BJ (cell line): ENCODE results near the gene PDZD4. TPM values are rescaled to one million over a fixed set of nuclear protein-coding genes. Genes with fewer than 3 reads are reported as not detected.
A peak's percentile ranks its signal among the peaks of the same experiment; 100 is the strongest.
"Not testable (repeated sequence)": the region's sequence is repeated elsewhere in the genome, so short reads cannot be mapped to it uniquely, and the experiment has no call there.

ENCODE experiments used
- CTCF ChIA-PET: fragments of 350-600 bp; formaldehyde crosslinking; extraction: SDS; loops from one replicate; lab custom pipeline; 2021; ENCODE audit warnings: antibody characterized with exemption, inconsistent platforms; lab: Yijun Ruan, JAX
- POLR2A ChIA-PET: fragments of 300-600 bp; sonication (Branson Sonifier 250); formaldehyde crosslinking; extraction: SDS; loops from one replicate; lab custom pipeline; 2021; ENCODE audit warnings: antibody characterized with exemption; lab: Charles Lee
- DNase-seq: peaks from one replicate; pipeline ENCODE4 v3.0.0-alpha.2; 2011; ENCODE audit warnings: low read depth
- H3K27me3 ChIP-seq: 2 replicates; pipeline ENCODE4 v1.6.0; 2011; ENCODE audit warnings: low read length; ENCODE audit not compliant: control insufficient read depth, insufficient read depth
- H3K36me3 ChIP-seq: 2 replicates; pipeline ENCODE4 v1.5.1; 2011; ENCODE audit warnings: low read length; ENCODE audit not compliant: control insufficient read depth, insufficient read depth
- H3K4me3 ChIP-seq: 2 replicates; pipeline ENCODE4 v1.5.1; 2011; ENCODE audit warnings: low read depth, mild to moderate bottlenecking, control low read depth, low read length
- polyA plus RNA-seq: library from polyadenylated mRNA; depleted of rRNA; stranded (reverse); fragments of >200 nt; gene quantifications from 2 replicates; pipeline ENCODE4 v1.2.3, GENCODE V29; 2011
- TF ChIP-seq, protein P1 (sequence below): IDR thresholded peaks from 2 replicates; pipeline ENCODE4 v1.5.1; 2011; ENCODE audit warnings: low read depth, mild to moderate bottlenecking, control low read depth, inconsistent platforms, low read length, moderate library complexity; ENCODE audit not compliant: insufficient read depth

The PDZD4 gene
- polyA plus RNA-seq, 1 experiment, result 0.82 TPM

GRCh38 chrX:153821066-153821465 lies 9.3 kb downstream of the PDZD4 start:
- TF ChIP-seq, protein P1, sequence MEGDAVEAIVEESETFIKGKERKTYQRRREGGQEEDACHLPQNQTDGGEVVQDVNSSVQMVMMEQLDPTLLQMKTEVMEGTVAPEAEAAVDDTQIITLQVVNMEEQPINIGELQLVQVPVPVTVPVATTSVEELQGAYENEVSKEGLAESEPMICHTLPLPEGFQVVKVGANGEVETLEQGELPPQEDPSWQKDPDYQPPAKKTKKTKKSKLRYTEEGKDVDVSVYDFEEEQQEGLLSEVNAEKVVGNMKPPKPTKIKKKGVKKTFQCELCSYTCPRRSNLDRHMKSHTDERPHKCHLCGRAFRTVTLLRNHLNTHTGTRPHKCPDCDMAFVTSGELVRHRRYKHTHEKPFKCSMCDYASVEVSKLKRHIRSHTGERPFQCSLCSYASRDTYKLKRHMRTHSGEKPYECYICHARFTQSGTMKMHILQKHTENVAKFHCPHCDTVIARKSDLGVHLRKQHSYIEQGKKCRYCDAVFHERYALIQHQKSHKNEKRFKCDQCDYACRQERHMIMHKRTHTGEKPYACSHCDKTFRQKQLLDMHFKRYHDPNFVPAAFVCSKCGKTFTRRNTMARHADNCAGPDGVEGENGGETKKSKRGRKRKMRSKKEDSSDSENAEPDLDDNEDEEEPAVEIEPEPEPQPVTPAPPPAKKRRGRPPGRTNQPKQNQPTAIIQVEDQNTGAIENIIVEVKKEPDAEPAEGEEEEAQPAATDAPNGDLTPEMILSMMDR, result no peak
- POLR2A ChIA-PET, result no interaction called here
- H3K4me3 ChIP-seq, result no peak overlapping the region
- H3K36me3 ChIP-seq, result no peaks in the 10 kb centered on the region
- 0 out of 2 replicates have a peak, but pooled peaks cover 2% of the 10 kb centered on the region for H3K27me3 ChIP-seq
- DNase-seq, result no peak
- CTCF ChIA-PET, result no interaction called here

DNA sequence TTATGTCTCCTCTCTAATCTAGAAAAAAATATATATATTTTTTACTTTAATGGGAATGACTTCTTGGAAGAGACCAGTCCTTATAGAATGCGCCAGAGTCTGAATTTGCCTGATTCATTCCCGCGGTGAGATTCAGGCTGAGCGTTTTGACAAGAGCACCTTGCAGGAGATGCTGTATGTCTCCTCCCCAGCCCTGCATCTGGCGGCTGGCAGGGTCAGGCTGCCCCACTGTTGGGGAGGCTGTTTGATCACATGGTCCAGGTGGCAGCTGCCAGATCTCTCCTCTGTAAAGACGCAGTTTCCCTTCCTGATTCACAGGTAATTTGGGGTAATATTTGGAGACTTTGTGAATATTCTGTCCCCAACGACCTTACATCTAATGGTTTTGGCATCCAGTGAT lies 9.7 kb downstream of the PDZD4 start:
- TF ChIP-seq, protein P1, result no peak
- no peak for DNase-seq
- Histone ChIP-seq H3K4me3 (no peak overlapping the region), H3K27me3 (0 out of 2 replicates have a peak, but pooled peaks cover 2% of the 10 kb centered on the region), H3K36me3 (no peaks in the 10 kb centered on the region)
- CTCF ChIA-PET, result no interaction called here
- POLR2A ChIA-PET, result no interaction called here

GRCh38 chrX:153819384-153820040 lies 10.8 kb downstream of the PDZD4 start:
- CTCF ChIA-PET, result no interaction called here
- Histone ChIP-seq H3K27me3 (0 out of 2 replicates have a peak, but pooled peaks cover 2% of the 10 kb centered on the region), H3K36me3 (no peaks in the 10 kb centered on the region), H3K4me3 (peak overlapping the region; percentile 38)
- no peak for DNase-seq
- POLR2A ChIA-PET, result no interaction called here
- TF ChIP-seq, protein P1, result no peak

DNA sequence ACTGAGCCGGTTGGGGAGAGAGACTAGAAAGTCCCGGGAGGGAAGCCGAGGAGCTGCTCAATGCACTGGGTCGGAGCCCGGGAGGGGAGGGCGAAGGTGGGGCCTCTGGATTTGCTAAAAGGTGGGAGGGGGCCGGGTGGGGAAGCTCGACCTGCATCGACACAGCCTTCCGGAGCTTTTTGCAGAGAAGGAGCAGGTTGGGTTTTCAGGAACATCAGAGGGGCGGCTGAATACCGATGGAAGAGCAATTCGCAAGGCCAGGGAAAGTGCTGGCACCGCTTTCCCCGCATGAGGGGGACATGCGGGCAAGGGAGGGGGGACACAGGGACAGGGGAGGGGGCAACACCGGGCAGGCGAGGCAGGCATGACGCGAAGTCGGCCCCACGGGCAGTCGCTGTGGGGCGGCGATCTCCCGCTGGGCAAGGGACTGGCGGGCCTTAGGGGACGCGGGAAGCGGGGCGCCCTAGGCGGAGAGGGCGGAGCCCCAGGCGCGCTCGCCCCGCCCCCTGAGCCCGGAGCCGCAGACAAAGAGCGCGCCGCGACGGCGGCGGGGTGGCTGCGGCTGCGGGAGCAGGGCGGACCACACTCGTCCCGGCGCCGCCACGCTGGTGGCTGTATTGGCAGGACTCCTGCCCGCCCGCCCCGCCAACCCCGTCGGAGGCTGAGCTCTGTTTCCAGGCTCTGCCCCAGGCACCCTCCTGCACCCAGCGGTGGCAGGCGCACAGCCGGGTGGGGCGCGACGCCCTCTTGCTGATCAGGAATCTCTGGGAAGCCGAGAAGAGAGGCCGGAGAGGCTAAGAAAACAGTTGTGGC lies 11.6 kb downstream of the PDZD4 start:
- TF ChIP-seq, protein P1, result no peak
- DNase-seq, result no peak
- Histone ChIP-seq H3K4me3 (peak overlapping the region; percentile 38), H3K36me3 (no peaks in the 10 kb centered on the region), H3K27me3 (0 out of 2 replicates have a peak, but pooled peaks cover 2% of the 10 kb centered on the region)
- CTCF ChIA-PET, result no interaction called here
- POLR2A ChIA-PET, result interaction anchor here (0.7 kb wide), 1 partner anchor 221 kb away, joined by 12 read pairs; no protein-coding TSS in a partner anchor

- POLR2A ChIA-PET, result interaction anchor here (0.7 kb wide), 1 partner anchor 220 kb away, joined by 12 read pairs; no protein-coding TSS in a partner anchor
- H3K4me3 ChIP-seq, DNase-seq, CTCF ChIA-PET, H3K27me3 ChIP-seq, H3K36me3 ChIP-seq: not testable (repeated sequence)
These were observed 12.3 kb downstream of the PDZD4 start for GRCh38 chrX:153818064-153818463.
